Measurements from ENCODE around the gene STX5.
A peak's percentile ranks its signal among the peaks of the same experiment; 100 is the strongest.

Gene STX5

DNA sequence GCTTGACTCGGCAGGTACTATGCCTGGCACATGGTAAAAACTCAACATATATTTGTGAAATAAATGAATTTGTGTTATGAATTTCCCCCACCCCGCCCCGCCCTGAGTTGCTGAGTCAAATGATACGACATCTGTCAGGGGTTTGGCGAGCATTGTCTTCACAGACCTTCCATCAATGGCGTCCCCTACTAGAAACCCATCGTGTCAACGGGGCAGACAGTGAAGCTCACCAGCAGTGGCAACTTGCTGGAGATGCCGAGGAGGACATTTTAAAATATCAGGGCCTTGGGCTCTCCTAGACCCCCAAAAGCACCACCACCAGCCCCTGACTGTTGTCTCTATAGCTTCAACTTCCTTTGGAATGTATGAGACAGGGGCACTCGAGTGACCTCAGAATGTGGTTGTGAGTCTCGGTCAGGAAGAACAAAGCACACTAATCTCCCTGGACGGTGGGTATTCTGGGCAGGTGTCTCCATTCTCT, 25.9 kb downstream of the STX5 start:
- Histone ChIP-seq H3K4me3 (peak overlapping the region; percentile 81 to 82), H3K27ac (peak overlapping the region; percentile 89 to 95), H3K36me3 (peaks cover 25 to 38% (median 28%) of the 10 kb centered on the region in 3 donors), H3K9me3 (no peaks in the 10 kb centered on the region), H3K4me1 (peaks cover 0 to 25% (median 23%) of the 10 kb centered on the region in 4 donors), H3K27me3 (no peaks in the 10 kb centered on the region)
- DNase-seq = no peak
- TF ChIP-seq, protein P1, sequence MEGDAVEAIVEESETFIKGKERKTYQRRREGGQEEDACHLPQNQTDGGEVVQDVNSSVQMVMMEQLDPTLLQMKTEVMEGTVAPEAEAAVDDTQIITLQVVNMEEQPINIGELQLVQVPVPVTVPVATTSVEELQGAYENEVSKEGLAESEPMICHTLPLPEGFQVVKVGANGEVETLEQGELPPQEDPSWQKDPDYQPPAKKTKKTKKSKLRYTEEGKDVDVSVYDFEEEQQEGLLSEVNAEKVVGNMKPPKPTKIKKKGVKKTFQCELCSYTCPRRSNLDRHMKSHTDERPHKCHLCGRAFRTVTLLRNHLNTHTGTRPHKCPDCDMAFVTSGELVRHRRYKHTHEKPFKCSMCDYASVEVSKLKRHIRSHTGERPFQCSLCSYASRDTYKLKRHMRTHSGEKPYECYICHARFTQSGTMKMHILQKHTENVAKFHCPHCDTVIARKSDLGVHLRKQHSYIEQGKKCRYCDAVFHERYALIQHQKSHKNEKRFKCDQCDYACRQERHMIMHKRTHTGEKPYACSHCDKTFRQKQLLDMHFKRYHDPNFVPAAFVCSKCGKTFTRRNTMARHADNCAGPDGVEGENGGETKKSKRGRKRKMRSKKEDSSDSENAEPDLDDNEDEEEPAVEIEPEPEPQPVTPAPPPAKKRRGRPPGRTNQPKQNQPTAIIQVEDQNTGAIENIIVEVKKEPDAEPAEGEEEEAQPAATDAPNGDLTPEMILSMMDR (IDR thresholded peaks at IDR 0.05) = no peak
- intact Hi-C loops (cut with DNase I; ENCODE audit: low total_unique reads) = no loop called here

DNA sequence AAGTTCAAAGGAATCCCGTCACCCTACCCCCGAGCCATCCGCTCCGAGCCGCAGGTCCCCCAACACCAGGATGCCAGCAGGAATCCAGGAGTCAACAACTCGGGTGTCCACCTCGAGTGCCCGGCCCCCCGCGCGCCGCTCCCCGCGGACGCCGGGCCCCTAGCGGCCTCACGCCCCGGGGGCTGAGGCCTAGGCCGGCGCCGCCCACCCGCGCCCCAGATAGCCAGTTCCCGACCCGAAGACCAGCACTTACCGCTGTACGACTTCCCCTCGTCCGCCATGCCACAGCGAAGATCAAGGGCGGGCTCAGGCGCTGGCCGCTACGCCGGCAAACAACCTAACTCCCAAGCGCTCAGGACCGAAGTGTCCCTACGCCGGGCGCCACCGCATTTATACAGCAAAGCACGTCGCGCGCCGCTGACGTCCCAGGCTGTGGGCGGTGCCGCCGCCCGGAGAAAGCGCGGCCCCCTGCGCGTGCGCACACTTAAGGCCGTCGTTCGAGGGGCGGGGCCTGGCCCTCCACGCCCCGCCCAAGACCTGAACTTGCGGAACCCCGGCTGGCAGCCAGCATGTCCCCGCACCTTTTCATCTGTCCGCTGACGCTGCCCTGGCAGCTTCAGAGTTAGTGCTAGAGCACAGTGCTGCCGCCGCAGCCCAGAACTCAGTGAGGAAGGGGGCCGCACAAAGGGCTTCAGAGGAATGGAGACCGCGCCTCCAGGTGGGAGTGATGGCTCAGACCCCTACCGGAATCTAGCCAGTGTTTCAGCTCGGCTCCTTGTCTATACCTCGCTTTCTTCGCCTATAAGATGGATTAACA, 26.6 kb downstream of the STX5 start, which contains the start of gene NXF1:
NXF1 (minus strand) TSS at position 365 of the 817 bp plus-strand sequence; CDS start at position 281, 84 bp downstream.
- Histone ChIP-seq H3K4me1 (peaks cover 0 to 25% (median 23%) of the 10 kb centered on the region in 4 donors), H3K27ac (peak within 1 kb of the TSS; percentile 89 to 95), H3K27me3 (no peaks in the 10 kb centered on the region), H3K9me3 (no peaks in the 10 kb centered on the region), H3K36me3 (peaks cover 33 to 45% (median 35%) of the 10 kb centered on the region in 3 donors), H3K4me3 (peak within 1 kb of the TSS; percentile 81 to 82)
- DNase-seq = peak; percentile 91 to 96
- intact Hi-C loops (cut with DNase I; ENCODE audit: low total_unique reads) = no loop called here
- TF ChIP-seq, protein P1 (IDR thresholded peaks at IDR 0.05) = peak in 1 of 2 experiments; percentile 36

DNA sequence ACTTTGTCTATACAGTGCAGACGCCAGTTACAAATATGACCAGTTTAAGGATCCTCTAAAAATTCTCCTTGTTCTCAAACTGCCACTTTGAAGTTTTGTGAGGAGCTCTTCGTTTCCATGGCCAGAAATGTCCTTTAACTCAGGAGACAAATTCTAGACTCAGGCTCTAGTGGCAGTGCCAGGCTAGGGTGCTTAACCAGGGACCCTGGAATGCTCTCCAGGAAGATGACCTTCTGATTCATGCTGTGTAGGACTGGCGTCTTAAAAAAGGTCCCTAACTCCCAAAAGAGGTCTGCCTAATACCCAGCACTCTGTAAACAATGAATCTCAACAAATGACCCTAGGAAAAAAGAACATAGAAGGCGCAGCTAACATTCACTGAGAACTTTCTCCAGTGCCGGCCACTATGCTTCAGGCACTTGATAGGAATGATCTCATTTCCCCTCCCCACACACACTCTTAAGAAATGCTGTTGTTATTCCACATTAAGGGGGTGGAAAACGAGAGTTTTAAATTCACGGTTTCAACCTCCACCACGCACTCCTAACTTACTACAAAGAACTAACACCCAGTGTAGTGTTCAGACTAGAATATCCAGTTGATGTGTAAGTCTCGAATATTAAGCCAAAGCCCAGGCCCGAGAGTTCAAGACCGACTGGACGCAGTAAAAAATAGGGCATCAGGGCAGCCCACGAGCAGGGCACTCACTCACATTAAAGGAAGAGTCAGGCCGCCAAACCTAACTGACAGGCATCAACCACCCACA, 27.4 kb downstream of the STX5 start:
- TF ChIP-seq, protein P1 (IDR thresholded peaks at IDR 0.05) = no peak
- H3K4me1 ChIP-seq = peaks cover 0 to 25% (median 23%) of the 10 kb centered on the region in 4 donors
- peak overlapping the region; percentile 81 to 82 for H3K4me3 ChIP-seq
- DNase-seq = no peak
- peaks cover 40 to 53% (median 43%) of the 10 kb centered on the region in 3 donors for H3K36me3 ChIP-seq
- H3K27me3 ChIP-seq = no peaks in the 10 kb centered on the region
- H3K9me3 ChIP-seq = no peaks in the 10 kb centered on the region
- intact Hi-C loops (cut with DNase I; ENCODE audit: low total_unique reads) = no loop called here
- peak overlapping the region; percentile 89 to 95 for H3K27ac ChIP-seq

DNA sequence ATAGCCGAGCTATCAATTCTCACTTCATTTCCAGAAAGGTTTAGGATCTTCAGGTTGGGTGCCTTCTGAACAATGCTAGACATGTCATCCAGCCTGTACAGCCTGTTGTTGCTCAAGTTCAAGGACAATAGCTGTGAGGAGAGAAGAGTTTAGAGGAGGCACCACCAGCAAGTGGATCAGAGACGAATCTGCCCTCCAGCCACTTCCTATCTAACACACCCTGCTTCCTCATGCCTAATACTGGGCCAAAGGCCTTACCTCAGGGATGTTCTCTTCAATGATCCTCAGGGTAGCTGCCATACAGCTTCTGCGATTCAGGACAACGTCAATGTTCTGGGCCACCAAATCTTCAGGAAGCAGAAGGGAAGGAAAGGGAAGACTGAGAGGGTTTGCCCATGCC, 30.8 kb downstream of the STX5 start:
- H3K27ac ChIP-seq = no peak overlapping the region
- no peak for DNase-seq
- TF ChIP-seq, protein P1 (IDR thresholded peaks at IDR 0.05) = no peak
- no peak overlapping the region for H3K4me3 ChIP-seq
- no peaks in the 10 kb centered on the region for H3K9me3 ChIP-seq
- intact Hi-C loops (cut with DNase I; ENCODE audit: low total_unique reads) = no loop called here
- H3K27me3 ChIP-seq = no peaks in the 10 kb centered on the region
- H3K4me1 ChIP-seq = peaks cover 0 to 22% (median 17%) of the 10 kb centered on the region in 4 donors
- H3K36me3 ChIP-seq = peaks cover 75 to 77% (median 76%) of the 10 kb centered on the region in 3 donors

DNA sequence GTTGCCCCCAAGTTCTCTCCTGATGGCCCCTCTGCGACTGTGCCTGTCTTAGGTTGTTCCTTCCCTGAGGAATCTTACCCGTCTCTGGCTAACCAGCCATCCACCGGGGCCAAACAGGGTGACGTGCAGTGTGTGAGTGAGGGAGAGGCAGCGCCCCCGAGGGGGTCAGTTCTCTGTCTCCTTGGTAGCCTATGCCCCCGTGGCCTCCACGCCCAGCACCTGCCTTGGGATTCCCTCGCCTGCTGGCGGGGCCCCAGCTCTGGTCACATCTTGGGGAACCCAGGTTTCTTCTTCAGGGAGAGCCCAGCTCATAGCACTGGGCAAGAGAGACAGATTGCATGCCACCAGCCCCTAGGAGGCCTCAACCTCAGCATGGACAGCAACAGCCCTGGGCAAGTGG, 32.4 kb downstream of the STX5 start:
- TF ChIP-seq, protein P1 (IDR thresholded peaks at IDR 0.05) = no peak
- no peaks in the 10 kb centered on the region for H3K27me3 ChIP-seq
- no peak overlapping the region for H3K27ac ChIP-seq
- no peaks in the 10 kb centered on the region for H3K9me3 ChIP-seq
- intact Hi-C loops (cut with DNase I; ENCODE audit: low total_unique reads) = no loop called here
- peaks cover 0 to 14% (median 13%) of the 10 kb centered on the region in 4 donors for H3K4me1 ChIP-seq
- H3K36me3 ChIP-seq = peaks cover 91 to 93% (median 92%) of the 10 kb centered on the region in 3 donors
- no peak for DNase-seq
- H3K4me3 ChIP-seq = no peak overlapping the region

All from tibial artery (tissue), 4 donors.